CD4-positive, alpha-beta T cell treated with Interleukin-17A for 1 hour (primary cell): ENCODE measurements around the gene ZBBX.
A peak's percentile ranks its signal among the peaks of the same experiment; 100 is the strongest.
"Not testable (repeated sequence)": the region's sequence is repeated elsewhere in the genome, so short reads cannot be mapped to it uniquely, and the experiment has no call there.

ENCODE experiments used
- DNase-seq: peaks from one replicate; pipeline ENCODE4 v3.0.0-alpha.2; 2020

ZBBX gene, protein sequence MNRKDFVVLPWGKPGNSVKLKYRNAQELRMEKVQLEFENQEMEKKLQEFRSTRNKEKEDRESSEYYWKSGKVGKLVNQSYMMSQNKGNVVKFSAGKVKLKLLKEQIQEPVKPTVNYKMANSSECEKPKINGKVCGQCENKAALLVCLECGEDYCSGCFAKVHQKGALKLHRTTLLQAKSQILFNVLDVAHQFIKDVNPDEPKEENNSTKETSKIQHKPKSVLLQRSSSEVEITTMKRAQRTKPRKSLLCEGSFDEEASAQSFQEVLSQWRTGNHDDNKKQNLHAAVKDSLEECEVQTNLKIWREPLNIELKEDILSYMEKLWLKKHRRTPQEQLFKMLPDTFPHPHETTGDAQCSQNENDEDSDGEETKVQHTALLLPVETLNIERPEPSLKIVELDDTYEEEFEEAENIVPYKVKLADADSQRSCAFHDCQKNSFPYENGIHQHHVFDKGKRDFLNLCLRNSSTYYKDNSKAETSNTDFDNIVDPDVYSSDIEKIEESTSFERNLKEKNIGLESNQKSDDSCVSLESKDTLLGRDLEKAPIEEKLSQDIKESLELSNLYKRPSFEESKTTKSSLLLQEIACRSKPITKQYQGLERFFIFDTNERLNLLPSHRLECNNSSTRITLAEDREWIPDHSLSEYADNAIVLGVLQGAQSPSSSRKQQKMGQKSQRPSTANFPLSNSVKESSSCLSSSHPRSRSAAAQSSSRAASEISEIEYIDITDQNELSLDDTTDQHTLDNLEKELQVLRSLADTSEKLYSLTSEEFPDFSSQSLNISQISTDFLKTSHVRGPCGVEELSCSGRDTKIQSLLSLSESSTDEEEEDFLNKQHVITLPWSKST

GRCh38 chr3:167380004-167380689 is at the start of gene ZBBX:
Gene ZBBX, minus strand, starts transcription at chr3:167380297. Its CDS starts 7,396 bp downstream, at chr3:167372901.
- DNase-seq: peak; percentile 89

- DNase-seq: not testable (repeated sequence)
Measured at GRCh38 chr3:167426962-167427361, 46.9 kb upstream of the ZBBX start.

- DNase-seq: not testable (repeated sequence)
Measured at GRCh38 chr3:167422396-167422795, 42.3 kb upstream of the ZBBX start.

GRCh38 chr3:167409611-167410010 is 29.5 kb upstream of the ZBBX start:
- no peak for DNase-seq

DNA sequence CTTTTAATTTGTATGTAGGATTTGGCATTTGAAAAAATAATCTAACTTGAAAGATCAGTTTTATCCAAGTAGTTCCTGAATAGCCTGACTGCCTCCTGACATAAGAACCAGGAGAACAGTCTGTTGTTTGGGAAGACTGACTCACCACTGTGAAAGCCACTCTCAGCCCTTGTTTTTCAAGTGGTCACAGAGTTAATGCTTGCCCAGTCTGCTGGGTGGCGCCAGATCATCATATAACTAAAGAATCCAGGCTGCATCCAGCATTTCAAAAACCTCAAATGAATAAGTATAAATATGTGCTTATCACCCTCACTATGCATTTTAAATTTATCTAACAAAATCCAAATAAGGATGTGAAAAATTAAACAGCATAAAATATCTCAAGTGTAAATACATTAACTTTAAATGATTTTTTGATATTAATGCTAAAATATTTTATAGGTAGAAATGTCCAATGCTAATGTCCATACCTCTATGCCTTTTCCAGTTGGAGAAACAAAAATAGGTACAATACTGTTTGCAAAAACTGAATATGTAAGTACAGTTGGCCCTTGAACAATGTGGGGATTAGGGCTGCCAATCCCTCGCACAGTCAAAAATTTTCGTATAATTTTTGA is 26.9 kb upstream of the ZBBX start:
- DNase-seq: peak; percentile 5

- no peak for DNase-seq
Measured at GRCh38 chr3:167397826-167398225, 17.7 kb upstream of the ZBBX start.

- no peak for DNase-seq
Measured at GRCh38 chr3:167396075-167396474, 16.0 kb upstream of the ZBBX start.

DNA sequence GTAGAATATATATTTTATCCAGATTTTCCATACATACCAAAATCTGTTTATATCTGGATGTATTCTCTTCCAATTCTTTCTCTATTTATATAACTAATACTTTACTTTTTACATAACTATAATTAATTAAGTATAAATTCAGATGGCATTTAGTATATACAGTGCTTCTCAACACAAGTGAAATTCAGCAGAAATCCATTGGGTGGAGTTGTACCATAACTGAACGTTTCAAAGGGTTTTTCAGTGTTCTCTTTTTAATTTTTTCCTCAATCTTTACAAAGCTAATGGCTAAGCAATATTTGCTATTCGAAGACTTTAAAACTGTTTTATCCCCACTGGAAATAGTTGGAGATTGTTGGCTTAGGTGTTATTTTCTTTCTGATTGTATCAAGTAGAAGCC is 13.9 kb upstream of the ZBBX start:
- DNase-seq: no peak

DNA sequence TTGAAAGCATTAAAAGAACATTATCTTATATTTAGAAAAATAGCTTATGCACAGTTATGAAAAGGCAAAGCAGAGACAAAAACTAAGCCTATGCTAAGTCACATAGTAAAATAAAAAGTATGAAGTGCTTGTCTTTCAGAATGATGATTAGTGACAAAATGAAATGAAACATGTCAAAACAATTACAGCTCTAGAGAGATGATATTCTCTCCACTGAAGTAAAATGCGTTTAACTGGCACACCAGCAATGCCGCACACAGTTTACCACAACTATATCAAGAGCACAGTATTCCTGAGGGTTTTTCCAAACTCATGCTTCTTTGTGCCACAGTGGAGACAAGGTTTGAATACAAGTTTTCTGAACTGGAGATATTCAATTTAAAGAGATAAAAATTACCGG is 2.1 kb upstream of the ZBBX start:
- no peak for DNase-seq

DNA sequence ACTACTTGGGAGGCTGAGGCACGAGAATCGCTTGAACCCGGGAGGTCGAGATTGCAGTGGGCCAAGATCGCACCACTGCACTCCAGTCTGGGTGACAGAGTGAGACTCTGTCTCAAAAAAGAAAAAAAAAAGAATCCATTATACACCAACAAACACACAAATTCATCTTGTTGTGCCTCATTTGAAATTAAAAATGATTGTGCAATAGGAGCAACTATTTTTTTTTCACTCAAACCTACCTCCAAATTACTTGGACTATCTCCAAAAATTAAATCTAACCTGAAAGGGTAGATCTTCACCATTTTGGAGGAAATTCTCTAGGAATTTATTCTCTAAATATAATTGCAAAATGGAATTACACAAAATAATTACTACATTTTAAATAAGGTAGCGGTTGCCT is 4.6 kb downstream of the ZBBX start:
- no peak for DNase-seq

- DNase-seq: no peak
Measured at GRCh38 chr3:167372138-167372537, 8.0 kb downstream of the ZBBX start.

DNA sequence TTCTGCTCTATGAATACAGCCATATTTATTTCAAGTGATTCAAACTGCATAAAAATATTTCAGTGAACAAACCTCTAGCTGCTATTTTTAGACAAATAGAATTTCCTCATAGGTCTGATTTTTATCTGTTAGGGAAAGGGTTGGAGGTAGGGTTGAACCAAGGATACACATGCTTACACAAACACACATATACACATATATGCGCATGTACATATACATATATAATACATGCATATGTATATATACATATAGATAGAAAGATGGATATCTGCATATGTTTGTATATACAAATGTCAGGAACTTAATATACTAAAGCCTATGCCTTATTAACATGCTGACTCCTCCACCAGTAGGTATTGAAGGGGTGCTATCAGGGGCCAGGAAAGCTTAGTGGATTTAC is 18.1 kb downstream of the ZBBX start:
- DNase-seq: no peak

GRCh38 chr3:167361306-167361705 is 18.8 kb downstream of the ZBBX start:
- no peak for DNase-seq

GRCh38 chr3:167355446-167355845 is 24.7 kb downstream of the ZBBX start:
- DNase-seq: no peak

DNA sequence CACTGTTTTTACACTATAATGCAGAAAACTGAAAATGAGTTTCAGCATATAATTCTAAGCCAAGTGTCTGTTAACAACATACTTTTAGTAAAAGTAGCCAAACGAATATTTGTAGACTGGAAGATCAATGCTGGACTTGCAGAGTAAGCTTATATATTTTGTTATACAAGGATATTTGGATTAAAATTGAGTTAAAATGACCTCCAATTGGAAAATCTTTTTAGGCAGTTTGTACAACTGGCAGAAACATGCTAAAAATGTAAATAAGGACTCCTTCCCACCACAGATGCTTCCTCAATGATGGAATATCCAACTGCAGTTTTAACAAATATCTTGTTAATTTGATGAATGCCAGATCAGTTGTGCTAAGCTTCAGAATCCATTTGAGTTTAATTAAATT is 25.3 kb downstream of the ZBBX start:
- no peak for DNase-seq

- no peak for DNase-seq
Measured at GRCh38 chr3:167350245-167350862, 29.7 kb downstream of the ZBBX start.

DNA sequence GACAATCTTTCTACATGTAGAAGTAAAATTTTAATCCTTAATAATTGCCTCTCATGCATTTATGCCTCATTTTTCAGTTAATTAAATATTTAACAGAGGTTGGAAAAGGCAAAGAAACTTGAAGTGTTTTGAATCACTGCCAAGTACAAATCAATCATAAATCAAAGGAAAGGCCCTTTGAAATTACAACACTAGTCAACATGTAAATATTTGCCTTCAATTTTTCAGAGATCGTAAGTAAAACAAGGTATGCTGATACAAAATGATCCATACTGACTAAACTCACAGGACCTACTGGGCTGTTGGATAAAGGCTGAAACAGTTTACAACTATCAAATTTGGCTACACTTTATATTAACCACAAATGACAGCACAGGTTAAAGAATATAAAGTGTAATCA is 33.9 kb downstream of the ZBBX start:
- no peak for DNase-seq

DNA sequence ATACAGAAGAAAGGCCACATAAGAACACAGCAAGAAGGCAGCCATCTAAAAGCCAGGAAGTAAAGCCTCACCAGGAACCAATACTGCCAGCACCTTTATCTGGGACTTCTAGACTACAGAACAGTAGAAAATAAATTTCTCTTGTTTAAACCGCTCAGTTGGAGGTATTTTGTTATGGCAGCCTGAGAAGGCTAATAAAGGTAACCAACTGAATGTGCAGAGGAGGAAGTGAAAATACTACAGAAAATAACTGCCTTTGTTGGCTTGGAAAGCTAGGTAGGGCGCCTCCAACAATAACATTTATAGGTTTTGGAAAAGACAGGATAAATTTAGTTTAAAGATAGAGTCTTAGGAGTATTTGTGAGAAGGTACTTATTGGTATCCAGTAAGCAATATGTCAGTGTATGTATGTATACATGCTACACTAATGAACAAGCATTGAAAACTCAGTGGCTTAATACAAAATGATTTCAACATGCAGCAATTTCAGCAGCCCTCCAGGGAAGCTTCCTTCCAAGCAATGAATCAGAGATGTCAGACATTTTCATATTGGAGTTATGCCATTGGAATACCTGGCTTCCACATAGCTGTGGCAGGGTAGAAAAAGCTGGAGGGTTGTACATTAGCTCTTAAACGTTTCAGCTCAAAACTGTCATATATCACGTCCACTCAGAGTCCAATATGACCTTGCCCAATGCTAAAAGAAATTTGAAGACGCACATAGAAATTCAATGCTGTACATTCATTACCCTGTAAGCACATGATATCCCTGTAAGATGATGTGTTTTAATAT is 48.9 kb downstream of the ZBBX start:
- DNase-seq: no peak

DNA sequence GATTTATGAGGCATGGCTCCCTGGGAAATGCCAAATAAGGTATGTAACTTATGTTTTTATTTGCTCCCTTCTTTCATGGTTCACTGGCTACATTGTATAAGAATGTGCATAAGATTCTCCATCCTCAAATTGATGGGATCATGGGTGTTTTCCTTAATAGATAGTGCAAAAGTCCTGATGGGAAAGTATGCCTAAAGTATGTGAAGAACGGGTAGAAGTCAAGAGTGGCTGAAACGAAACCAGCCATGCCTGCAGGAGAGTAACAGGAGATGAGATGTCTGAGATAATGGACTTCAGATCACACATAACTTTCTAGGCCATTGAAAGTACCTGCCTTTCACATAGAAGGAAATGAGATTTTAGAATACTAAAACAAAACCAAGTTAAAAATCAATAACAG is 56.5 kb downstream of the ZBBX start:
- no peak for DNase-seq

GRCh38 chr3:167318996-167319615 is 61.0 kb downstream of the ZBBX start:
- no peak for DNase-seq

DNA sequence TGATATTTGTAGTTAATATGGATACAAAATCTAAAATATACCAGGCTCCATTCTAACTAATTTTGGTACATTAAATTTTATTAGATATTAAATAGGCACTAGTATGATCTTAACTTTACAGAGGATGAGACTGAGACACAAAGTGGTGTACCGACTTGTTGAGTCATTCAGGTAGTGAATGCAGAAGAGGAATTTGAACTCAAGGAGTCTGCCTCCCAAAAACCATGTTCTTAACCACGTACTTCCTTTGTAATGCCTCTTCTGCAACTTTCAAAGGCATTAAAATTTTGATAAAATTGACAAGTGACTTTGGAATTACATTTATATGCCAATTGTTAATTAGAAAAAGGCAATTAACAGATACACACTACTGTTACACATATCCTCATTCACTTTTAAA is 61.8 kb downstream of the ZBBX start:
- DNase-seq: no peak
